GM18499 (cell line): ENCODE data around the gene ZIM2.
"Not testable (repeated sequence)": the region's sequence is repeated elsewhere in the genome, so short reads cannot be mapped to it uniquely, and the experiment has no call there.

Experiments
- ATAC-seq: cut with Tn5 transposase; IDR thresholded peaks from one replicate; pipeline ENCODE4 v1.9.1; 2021; ENCODE audit warnings: moderate number of reproducible peaks; ENCODE audit not compliant: insufficient read depth, unreplicated experiment

ZIM2 gene

GRCh38 chr19:56840451-56841192 is at the start of gene ZIM2, which contains the start of gene PEG3:
Gene ZIM2 (minus strand): TSS chr19:56840726. CDS start chr19:56824277, 16,449 bp downstream.
Gene PEG3 (minus strand): TSS chr19:56840726. CDS start chr19:56824655, 16,071 bp downstream.
- ATAC-seq: no peak

- ATAC-seq: no peak
Measured at GRCh38 chr19:56885173-56885985, 44.9 kb upstream of the ZIM2 start.

GRCh38 chr19:56884441-56884840 is 43.9 kb upstream of the ZIM2 start:
- no peak for ATAC-seq

- ATAC-seq: no peak
Measured at GRCh38 chr19:56880592-56881190, 40.2 kb upstream of the ZIM2 start.

- no peak for ATAC-seq
Measured at GRCh38 chr19:56877069-56877715, 36.7 kb upstream of the ZIM2 start.

GRCh38 chr19:56875717-56876116 is 35.2 kb upstream of the ZIM2 start:
- ATAC-seq: no peak

GRCh38 chr19:56874530-56874929 is 34.0 kb upstream of the ZIM2 start:
- no peak for ATAC-seq

- no peak for ATAC-seq
Measured at GRCh38 chr19:56873493-56873892, 33.0 kb upstream of the ZIM2 start.

- no peak for ATAC-seq
Measured at GRCh38 chr19:56869886-56870285, 29.4 kb upstream of the ZIM2 start.

- no peak for ATAC-seq
Measured at GRCh38 chr19:56868446-56868845, 27.9 kb upstream of the ZIM2 start.

GRCh38 chr19:56866538-56866937 is 26.0 kb upstream of the ZIM2 start:
- ATAC-seq: no peak

GRCh38 chr19:56864443-56865125 is 24.1 kb upstream of the ZIM2 start:
- no peak for ATAC-seq

GRCh38 chr19:56862741-56863140 is 22.2 kb upstream of the ZIM2 start:
- ATAC-seq: no peak

- ATAC-seq: not testable (repeated sequence)
Measured at GRCh38 chr19:56860409-56860808, 19.9 kb upstream of the ZIM2 start.

GRCh38 chr19:56858026-56858425 is 17.5 kb upstream of the ZIM2 start:
- no peak for ATAC-seq

GRCh38 chr19:56856822-56857221 is 16.3 kb upstream of the ZIM2 start:
- ATAC-seq: no peak

- not testable (repeated sequence) for ATAC-seq
Measured at GRCh38 chr19:56852361-56852760, 11.8 kb upstream of the ZIM2 start.

- no peak for ATAC-seq
Measured at GRCh38 chr19:56848166-56848565, 7.6 kb upstream of the ZIM2 start.

- ATAC-seq: no peak
Measured at GRCh38 chr19:56842412-56842811, 1.9 kb upstream of the ZIM2 start.

- no peak for ATAC-seq
Measured at GRCh38 chr19:56841193-56841543, 642 bp upstream of the ZIM2 start.
